OCI-LY7 (cell line): ENCODE measurements around the gene P2RY1. TPM values are rescaled to one million over a fixed set of nuclear protein-coding genes. Genes with fewer than 3 reads are reported as not detected.

Experiments
- BruUV-seq: library from RNA; stranded (reverse); fragments of 400-500 nt; replicated peaks from 2 replicates; lab custom pipeline; 2021; lab: Mats Ljungman, UMichigan
- CTCF ChIA-PET: fragments of 300-600 bp; sonication (Branson Sonifier 250); formaldehyde crosslinking; loops from one replicate; lab custom pipeline; 2022; ENCODE audit warnings: antibody characterized with exemption; ENCODE audit not compliant: unreplicated experiment; lab: Charles Lee
- POLR2A ChIA-PET: fragments of 300-600 bp; sonication (Branson Sonifier 250); formaldehyde crosslinking; loops from one replicate; lab custom pipeline; 2022; ENCODE audit warnings: antibody characterized with exemption; lab: Charles Lee
- DNase-seq: peaks from one replicate; pipeline ENCODE4 v3.0.0-alpha.2; 2015; ENCODE audit warnings: low spot score
- H2AFZ ChIP-seq: fragments of 200-600 bp; sonication (generic), shearing (Covaris generic); 2 replicates; pipeline ENCODE4 v1.6.1; 2014; ENCODE audit warnings: mild to moderate bottlenecking, antibody characterized with exemption, low read length, moderate library complexity
- H3K27ac ChIP-seq: fragments of 200-600 bp; sonication (generic); 2 replicates; pipeline ENCODE4 v1.5.1; 2014; ENCODE audit warnings: mixed run types, low read depth, mild to moderate bottlenecking, moderate library complexity, low read length, inconsistent platforms; ENCODE audit not compliant: poor library complexity, severe bottlenecking
- H3K36me3 ChIP-seq: fragments of 200-600 bp; sonication (generic); 2 replicates; pipeline ENCODE4 v1.6.1; 2014; ENCODE audit warnings: mild to moderate bottlenecking, antibody characterized with exemption, low read length, moderate library complexity, mixed read lengths; ENCODE audit not compliant: insufficient read depth
- H3K4me1 ChIP-seq: fragments of 200-600 bp; sonication (generic); 2 replicates; pipeline ENCODE4 v1.5.1; 2014; ENCODE audit warnings: mild to moderate bottlenecking, low read length; ENCODE audit not compliant: insufficient read depth, poor library complexity, severe bottlenecking
- H3K4me2 ChIP-seq: fragments of 200-600 bp; sonication (generic); 2 replicates; pipeline ENCODE4 v1.6.1; 2014; ENCODE audit warnings: mild to moderate bottlenecking, low read length
- H3K4me3 ChIP-seq: fragments of 200-600 bp; sonication (generic); 2 replicates; pipeline ENCODE4 v1.5.1; 2014; ENCODE audit warnings: mild to moderate bottlenecking, low read depth, low read length; ENCODE audit not compliant: poor library complexity, severe bottlenecking
- H3K79me2 ChIP-seq: fragments of 200-600 bp; sonication (generic); 2 replicates; pipeline ENCODE4 v1.6.1; 2016; ENCODE audit warnings: low read depth, mild to moderate bottlenecking, low read length, moderate library complexity, mixed read lengths; ENCODE audit not compliant: insufficient read depth
- H3K9me2 ChIP-seq: fragments of 200-600 bp; sonication (generic); 2 replicates; pipeline ENCODE4 v1.6.1; 2016; ENCODE audit warnings: mild to moderate bottlenecking, low read length, mixed read lengths; ENCODE audit not compliant: insufficient read depth
- H3K9me3 ChIP-seq: fragments of 200-600 bp; sonication (generic); 2 replicates; pipeline ENCODE4 v1.6.1; 2014; ENCODE audit warnings: mild to moderate bottlenecking, mixed run types, low read length, mixed read lengths
- H4K20me1 ChIP-seq: fragments of 200-600 bp; sonication (generic); 2 replicates; pipeline ENCODE4 v1.6.1; 2014; ENCODE audit warnings: mild to moderate bottlenecking, antibody characterized with exemption, low read length, moderate library complexity, mixed read lengths; ENCODE audit not compliant: insufficient read depth
- CTCF ChIP-seq: fragments of 200-600 bp; sonication (generic); conservative IDR thresholded peaks from 2 replicates; pipeline ENCODE4 v1.5.1; 2014; ENCODE audit warnings: mild to moderate bottlenecking, antibody characterized with exemption, low read length, moderate library complexity, mixed read lengths
- EZH2phosphoT487 ChIP-seq: fragments of 200-600 bp; sonication (generic); IDR thresholded peaks from 2 replicates; pipeline ENCODE4 v1.6.1; 2018; ENCODE audit warnings: low read depth, borderline replicate concordance, mild to moderate bottlenecking, mixed run types, antibody characterized with exemption, low read length, moderate library complexity, mixed read lengths
- intact Hi-C: fragments of 100-400 bp; cut with micrococcal nuclease; formaldehyde crosslinking; loops from one replicate; pipeline ENCODE4 v1.10.0; 2022; ENCODE audit not compliant: unreplicated experiment
- total RNA-seq, 2 experiments: library from RNA; depleted of rRNA in 1 of 2; stranded (reverse); fragments of >200 nt in 1 of 2; shearing (Covaris generic) in 1 of 2; gene quantifications; 2 replicates each; pipeline ENCODE4 v1.2.3, GENCODE V29; 2014 to 2022

P2RY1 gene
- total RNA-seq, 2 experiments from 2014 or later, result not detected

DNA sequence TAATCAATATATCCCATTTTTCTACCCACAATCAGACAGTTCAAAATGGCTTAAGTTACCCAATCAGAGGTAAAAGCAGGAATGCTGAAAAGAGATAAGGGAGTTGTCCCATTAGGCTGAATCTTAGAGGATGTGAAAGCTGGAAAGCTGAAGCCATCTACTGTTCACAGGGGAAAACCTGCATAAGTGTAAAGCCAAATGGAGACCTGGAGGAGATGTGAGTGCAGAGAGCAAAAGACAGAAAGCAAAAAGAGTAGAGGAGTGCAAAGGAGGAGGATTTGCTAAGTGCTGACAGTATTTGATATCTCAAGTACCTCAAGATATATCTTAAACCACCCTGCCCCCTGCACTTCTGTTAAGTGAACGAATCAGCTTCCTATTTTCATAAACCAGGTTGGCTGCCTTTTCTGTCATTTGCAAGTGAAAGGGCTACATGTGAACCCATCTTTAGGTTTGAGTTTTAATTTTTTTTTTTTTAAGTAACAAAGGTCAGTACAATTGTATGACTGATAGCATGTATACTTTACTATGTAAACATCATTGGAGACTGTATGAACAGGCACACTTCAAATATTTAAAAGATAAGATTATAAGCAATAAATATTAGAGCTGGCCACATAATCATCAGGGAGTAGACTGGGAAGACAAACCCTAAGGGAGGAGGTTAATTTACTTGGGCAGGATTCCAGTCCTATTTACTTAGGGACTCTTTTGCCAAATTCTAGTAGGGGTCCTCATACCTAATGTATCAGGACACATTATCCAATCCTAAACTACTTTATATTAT is 22.8 kb upstream of the P2RY1 start:
- DNase-seq, result no peak
- Histone ChIP-seq H2AFZ (no peak overlapping the region), H3K4me1 (no peaks in the 10 kb centered on the region), H3K79me2 (no peaks in the 10 kb centered on the region), H3K4me2 (no peak overlapping the region), H3K27ac (no peak overlapping the region), H3K9me3 (no peaks in the 10 kb centered on the region), H3K4me3 (no peak overlapping the region), H3K9me2 (no peaks in the 10 kb centered on the region), H4K20me1 (no peaks in the 10 kb centered on the region), H3K36me3 (no peaks in the 10 kb centered on the region)
- no TSS peak for BruUV-seq
- intact Hi-C loops, result no loop called here
- no peak for TF ChIP-seq EZH2phosphoT487
- TF ChIP-seq CTCF, result no peak
- CTCF ChIA-PET, result no interaction called here
- POLR2A ChIA-PET, result interaction anchor here (0.7 kb wide), 1 partner anchor 20 kb away, joined by 3 read pairs; no protein-coding TSS in a partner anchor

GRCh38 chr3:152817400-152817799 is 17.5 kb upstream of the P2RY1 start:
- no peaks in the 10 kb centered on the region for H3K79me2 ChIP-seq
- H3K27ac ChIP-seq, result no peak overlapping the region
- ChIA-PET CTCF (no interaction called here), POLR2A (interaction anchor here (1.0 kb wide), 1 partner anchor 21 kb away, joined by 3 read pairs; no protein-coding TSS in a partner anchor)
- H3K4me1 ChIP-seq, result no peaks in the 10 kb centered on the region
- H3K9me2 ChIP-seq, result no peaks in the 10 kb centered on the region
- intact Hi-C loops, result no loop called here
- no peak overlapping the region for H3K4me3 ChIP-seq
- TF ChIP-seq CTCF (no peak), EZH2phosphoT487 (no peak)
- no peak overlapping the region for H2AFZ ChIP-seq
- BruUV-seq, result no TSS peak
- H3K4me2 ChIP-seq, result no peak overlapping the region
- no peaks in the 10 kb centered on the region for H3K9me3 ChIP-seq
- no peak for DNase-seq
- H3K36me3 ChIP-seq, result no peaks in the 10 kb centered on the region
- H4K20me1 ChIP-seq, result no peaks in the 10 kb centered on the region

DNA sequence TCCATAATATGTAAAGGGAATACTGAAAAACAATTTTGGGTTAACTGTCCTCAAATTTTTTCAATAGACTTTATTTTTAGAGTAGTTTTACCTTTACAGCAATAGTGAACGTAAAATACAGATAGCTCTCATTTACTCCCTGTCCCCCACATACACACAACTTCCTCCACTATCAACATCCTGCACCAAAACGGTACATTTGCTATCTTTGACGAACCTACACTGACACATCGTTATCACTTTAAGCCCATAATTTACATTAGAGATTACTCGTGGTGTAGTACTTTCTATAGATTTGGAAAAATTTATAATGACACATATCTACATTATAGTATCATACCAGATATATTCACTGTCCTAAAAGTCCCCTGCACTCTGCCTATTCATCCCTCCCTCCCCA is 16.9 kb upstream of the P2RY1 start:
- Histone ChIP-seq H3K4me2 (no peak overlapping the region), H3K4me1 (no peaks in the 10 kb centered on the region), H4K20me1 (no peaks in the 10 kb centered on the region), H3K9me2 (no peaks in the 10 kb centered on the region), H3K4me3 (no peak overlapping the region), H3K9me3 (no peaks in the 10 kb centered on the region), H3K36me3 (no peaks in the 10 kb centered on the region), H2AFZ (no peak overlapping the region), H3K27ac (no peak overlapping the region), H3K79me2 (no peaks in the 10 kb centered on the region)
- no peak for DNase-seq
- no TSS peak for BruUV-seq
- intact Hi-C loops, result no loop called here
- POLR2A ChIA-PET, result interaction anchor here (1.0 kb wide), 1 partner anchor 22 kb away, joined by 3 read pairs; no protein-coding TSS in a partner anchor
- TF ChIP-seq EZH2phosphoT487 (no peak), CTCF (no peak)
- CTCF ChIA-PET, result no interaction called here
